ENCODE results near the gene ZSCAN29. TPM values are rescaled to one million over a fixed set of nuclear protein-coding genes. Genes with fewer than 3 reads are reported as not detected.

Gene ZSCAN29
- total RNA-seq, 1 donor from 2014 or later: 118 TPM

DNA sequence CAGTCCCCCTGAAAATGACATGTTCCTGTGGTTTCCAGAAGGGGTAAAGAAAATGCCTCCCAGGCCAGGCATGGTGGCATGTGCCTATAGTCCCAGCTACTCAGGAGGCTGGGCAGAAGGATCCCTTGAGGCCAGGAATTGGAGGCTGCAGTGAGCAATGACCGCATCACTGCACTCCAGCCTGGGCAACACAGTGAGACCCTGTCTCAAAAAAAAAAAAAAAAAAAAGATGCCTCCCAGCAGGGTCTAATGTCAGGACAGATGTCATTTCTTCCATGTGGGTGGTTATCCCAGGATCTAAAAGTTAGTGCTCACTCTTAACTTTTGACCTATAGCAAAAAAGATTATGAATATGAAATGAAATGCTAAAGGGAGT lies 53.9 kb downstream of the ZSCAN29 start:
- H3K27ac Mint-ChIP-seq (ENCODE audit: unreplicated experiment): no peak overlapping the region
- H3K9me3 Mint-ChIP-seq (ENCODE audit: unreplicated experiment): no peaks in the 10 kb centered on the region
- TF ChIP-seq, protein P1, sequence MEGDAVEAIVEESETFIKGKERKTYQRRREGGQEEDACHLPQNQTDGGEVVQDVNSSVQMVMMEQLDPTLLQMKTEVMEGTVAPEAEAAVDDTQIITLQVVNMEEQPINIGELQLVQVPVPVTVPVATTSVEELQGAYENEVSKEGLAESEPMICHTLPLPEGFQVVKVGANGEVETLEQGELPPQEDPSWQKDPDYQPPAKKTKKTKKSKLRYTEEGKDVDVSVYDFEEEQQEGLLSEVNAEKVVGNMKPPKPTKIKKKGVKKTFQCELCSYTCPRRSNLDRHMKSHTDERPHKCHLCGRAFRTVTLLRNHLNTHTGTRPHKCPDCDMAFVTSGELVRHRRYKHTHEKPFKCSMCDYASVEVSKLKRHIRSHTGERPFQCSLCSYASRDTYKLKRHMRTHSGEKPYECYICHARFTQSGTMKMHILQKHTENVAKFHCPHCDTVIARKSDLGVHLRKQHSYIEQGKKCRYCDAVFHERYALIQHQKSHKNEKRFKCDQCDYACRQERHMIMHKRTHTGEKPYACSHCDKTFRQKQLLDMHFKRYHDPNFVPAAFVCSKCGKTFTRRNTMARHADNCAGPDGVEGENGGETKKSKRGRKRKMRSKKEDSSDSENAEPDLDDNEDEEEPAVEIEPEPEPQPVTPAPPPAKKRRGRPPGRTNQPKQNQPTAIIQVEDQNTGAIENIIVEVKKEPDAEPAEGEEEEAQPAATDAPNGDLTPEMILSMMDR (IDR thresholded peaks at IDR 0.05; ENCODE audit: partially characterized antibody, unreplicated experiment): no peak
- H3K27me3 Mint-ChIP-seq (ENCODE audit: unreplicated experiment): peaks cover 1% of the 10 kb centered on the region
- no peak overlapping the region for H3K4me3 Mint-ChIP-seq (ENCODE audit: unreplicated experiment)
- no peaks in the 10 kb centered on the region for H3K36me3 Mint-ChIP-seq (ENCODE audit: unreplicated experiment)
- H3K4me1 Mint-ChIP-seq (ENCODE audit: low read depth, unreplicated experiment): no peaks in the 10 kb centered on the region
- DNase-seq: no peak

DNA sequence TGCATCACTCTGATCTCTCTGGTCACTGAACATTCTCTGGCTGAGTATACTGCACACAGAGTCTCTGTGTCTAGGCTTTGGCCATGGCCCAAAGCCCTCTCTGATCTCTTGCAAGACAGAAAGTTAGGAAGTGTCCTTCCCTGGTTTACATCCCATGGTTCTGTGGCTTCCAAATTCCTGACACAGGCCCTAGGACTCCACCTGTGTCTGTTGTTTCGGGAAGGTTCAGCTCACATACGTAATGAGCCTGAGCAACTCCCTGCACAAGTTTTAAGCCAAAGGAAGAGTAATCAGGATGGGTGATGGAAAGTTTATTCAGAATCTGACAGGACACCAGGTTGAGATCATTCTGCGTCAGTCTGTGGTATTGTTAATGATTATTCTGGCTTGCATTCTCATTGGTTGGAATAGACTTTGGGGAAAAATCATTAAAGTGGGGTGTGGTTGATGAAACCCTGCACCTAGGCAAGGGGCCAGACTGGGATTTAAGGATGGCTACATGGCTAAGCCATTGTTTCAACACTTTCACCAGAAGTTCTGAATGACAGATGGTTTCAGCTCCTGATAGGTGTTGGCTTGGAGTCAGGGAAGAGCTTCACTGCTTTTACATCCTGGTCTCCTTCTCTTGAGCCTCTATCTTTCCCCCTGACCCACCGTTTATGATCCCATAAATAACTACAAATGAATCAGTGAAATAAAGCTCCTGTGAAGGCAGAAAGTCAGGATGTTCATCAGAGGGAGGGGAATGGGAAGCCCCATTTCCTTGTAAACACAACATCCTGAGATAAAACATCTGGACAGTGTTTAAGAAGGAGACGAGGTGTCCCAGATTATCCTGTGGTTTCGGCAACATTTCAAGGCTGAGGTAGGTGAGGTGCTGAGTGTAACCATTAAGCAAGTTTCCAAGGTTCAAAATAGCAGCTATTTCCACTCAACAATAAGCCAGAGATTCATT lies 54.5 kb downstream of the ZSCAN29 start:
- H3K4me1 Mint-ChIP-seq (ENCODE audit: low read depth, unreplicated experiment): no peaks in the 10 kb centered on the region
- DNase-seq: no peak
- H3K36me3 Mint-ChIP-seq (ENCODE audit: unreplicated experiment): no peaks in the 10 kb centered on the region
- TF ChIP-seq, protein P1 (IDR thresholded peaks at IDR 0.05; ENCODE audit: partially characterized antibody, unreplicated experiment): no peak
- H3K4me3 Mint-ChIP-seq (ENCODE audit: unreplicated experiment): no peak overlapping the region
- H3K27ac Mint-ChIP-seq (ENCODE audit: unreplicated experiment): no peak overlapping the region
- H3K9me3 Mint-ChIP-seq (ENCODE audit: unreplicated experiment): no peaks in the 10 kb centered on the region
- H3K27me3 Mint-ChIP-seq (ENCODE audit: unreplicated experiment): peaks cover 1% of the 10 kb centered on the region

DNA sequence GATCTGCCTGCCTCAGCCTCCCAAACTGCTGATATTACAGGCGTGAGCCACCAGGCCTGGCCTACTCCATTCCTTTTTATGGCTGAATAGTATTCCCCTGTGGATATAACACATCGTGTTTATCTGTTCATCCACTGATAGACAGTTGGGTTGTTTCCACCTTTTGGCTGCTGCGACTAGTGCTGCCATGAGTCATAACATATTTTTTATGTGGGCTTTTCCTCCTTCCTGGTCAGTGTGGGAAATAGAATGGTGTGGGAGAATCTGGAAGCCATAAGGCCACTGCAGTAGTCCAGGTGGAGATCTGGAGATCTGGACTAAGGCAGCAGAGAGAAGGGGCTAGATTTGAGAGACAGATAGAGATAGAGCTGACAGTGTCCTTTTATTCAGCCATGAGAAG lies 56.7 kb downstream of the ZSCAN29 start:
- DNase-seq: no peak
- TF ChIP-seq, protein P1 (IDR thresholded peaks at IDR 0.05; ENCODE audit: partially characterized antibody, unreplicated experiment): no peak
- no peak overlapping the region for H3K4me3 Mint-ChIP-seq (ENCODE audit: unreplicated experiment)
- no peak overlapping the region for H3K27ac Mint-ChIP-seq (ENCODE audit: unreplicated experiment)
- H3K27me3 Mint-ChIP-seq (ENCODE audit: unreplicated experiment): peaks cover 2% of the 10 kb centered on the region
- no peaks in the 10 kb centered on the region for H3K4me1 Mint-ChIP-seq (ENCODE audit: low read depth, unreplicated experiment)
- H3K9me3 Mint-ChIP-seq (ENCODE audit: unreplicated experiment): no peaks in the 10 kb centered on the region
- no peaks in the 10 kb centered on the region for H3K36me3 Mint-ChIP-seq (ENCODE audit: unreplicated experiment)

DNA sequence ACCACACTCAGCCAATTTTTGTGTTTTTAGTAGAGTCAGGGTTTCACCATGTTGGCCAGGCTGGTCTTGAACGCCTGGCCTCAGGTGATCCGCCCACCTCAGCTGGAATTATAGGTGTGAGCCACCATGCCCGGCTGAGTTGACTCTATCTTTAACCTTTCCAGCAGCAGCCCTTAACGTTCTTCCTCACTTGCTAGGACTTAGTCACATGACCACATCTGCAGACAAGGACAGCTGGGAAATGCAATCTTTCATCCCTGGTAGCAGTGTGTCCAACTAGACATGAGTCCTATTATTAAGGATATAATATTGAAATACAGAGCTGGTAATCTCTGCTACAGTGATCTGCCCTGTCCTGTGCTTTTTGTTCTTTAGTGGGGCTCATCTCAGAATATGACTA lies 58.5 kb downstream of the ZSCAN29 start:
- Mint-ChIP-seq H3K27me3 (ENCODE audit: unreplicated experiment) (peaks cover 5% of the 10 kb centered on the region), H3K36me3 (ENCODE audit: unreplicated experiment) (no peaks in the 10 kb centered on the region), H3K4me1 (ENCODE audit: low read depth, unreplicated experiment) (no peaks in the 10 kb centered on the region), H3K4me3 (ENCODE audit: unreplicated experiment) (no peak overlapping the region), H3K27ac (ENCODE audit: unreplicated experiment) (no peak overlapping the region), H3K9me3 (ENCODE audit: unreplicated experiment) (no peaks in the 10 kb centered on the region)
- TF ChIP-seq, protein P1 (IDR thresholded peaks at IDR 0.05; ENCODE audit: partially characterized antibody, unreplicated experiment): no peak
- DNase-seq: no peak

Other genes starting within 250 kb of the ZSCAN29 start
- 19.1 TPM for gene TMEM62, start 237.5 kb downstream of the ZSCAN29 start, total RNA-seq (ENCODE audit: unreplicated experiment)
- 86.8 TPM for gene CCNDBP1, start 185.6 kb downstream of the ZSCAN29 start, total RNA-seq (ENCODE audit: unreplicated experiment)
- not detected for gene EPB42, start 150.0 kb downstream of the ZSCAN29 start, total RNA-seq (ENCODE audit: unreplicated experiment)
- gene TGM5, start 104.1 kb downstream of the ZSCAN29 start, total RNA-seq (ENCODE audit: unreplicated experiment): not detected
- not detected for gene TGM7, start 68.8 kb downstream of the ZSCAN29 start, total RNA-seq (ENCODE audit: unreplicated experiment)
- gene LCMT2, start 40.5 kb downstream of the ZSCAN29 start, total RNA-seq (ENCODE audit: unreplicated experiment): 8.0 TPM
- gene TUBGCP4, start 58 bp upstream of the ZSCAN29 start, total RNA-seq (ENCODE audit: unreplicated experiment): 29.9 TPM
- 142 TPM for gene TP53BP1, start 122.1 kb upstream of the ZSCAN29 start, total RNA-seq (ENCODE audit: unreplicated experiment)
- gene MAP1A, start 146.6 kb upstream of the ZSCAN29 start, total RNA-seq (ENCODE audit: unreplicated experiment): 301 TPM
- 66.4 TPM for gene PPIP5K1, start 219.2 kb upstream of the ZSCAN29 start, total RNA-seq (ENCODE audit: unreplicated experiment)
- gene CKMT1B, start 223.0 kb upstream of the ZSCAN29 start, total RNA-seq (ENCODE audit: unreplicated experiment): 18.8 TPM
- 1.4 TPM for gene STRC, start 247.8 kb upstream of the ZSCAN29 start, total RNA-seq (ENCODE audit: unreplicated experiment)

All from glutamatergic neuron (in vitro differentiated cells).